Measurements from ENCODE around the gene RAB3B.
"Not testable (repeated sequence)": the region's sequence is repeated elsewhere in the genome, so short reads cannot be mapped to it uniquely, and the experiment has no call there.

Gene RAB3B

DNA sequence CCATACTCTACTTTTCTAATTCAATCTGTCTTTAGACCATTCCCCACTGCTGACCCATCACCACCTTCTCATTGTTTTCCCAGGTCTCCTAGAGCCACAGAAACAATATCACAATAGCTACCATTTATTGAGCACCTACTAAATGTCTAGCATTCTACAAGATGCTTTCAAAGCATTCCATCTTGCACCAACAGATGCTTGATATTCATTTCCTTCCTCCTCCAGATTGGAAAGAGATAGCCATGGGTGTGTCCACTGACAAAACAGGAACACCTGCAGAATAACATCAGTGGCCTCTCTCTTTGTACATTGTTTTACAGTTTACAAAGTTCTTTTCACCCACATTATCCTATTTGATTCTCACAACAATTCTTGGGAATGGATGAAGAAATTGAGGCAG is 2.2 kb downstream of the RAB3B start:
- DNase-seq = no peak

- no peak for DNase-seq
These were observed 3.8 kb downstream of the RAB3B start for GRCh38 chr1:51986718-51987117.

GRCh38 chr1:51982161-51982560 is 8.3 kb downstream of the RAB3B start:
- no peak for DNase-seq

DNA sequence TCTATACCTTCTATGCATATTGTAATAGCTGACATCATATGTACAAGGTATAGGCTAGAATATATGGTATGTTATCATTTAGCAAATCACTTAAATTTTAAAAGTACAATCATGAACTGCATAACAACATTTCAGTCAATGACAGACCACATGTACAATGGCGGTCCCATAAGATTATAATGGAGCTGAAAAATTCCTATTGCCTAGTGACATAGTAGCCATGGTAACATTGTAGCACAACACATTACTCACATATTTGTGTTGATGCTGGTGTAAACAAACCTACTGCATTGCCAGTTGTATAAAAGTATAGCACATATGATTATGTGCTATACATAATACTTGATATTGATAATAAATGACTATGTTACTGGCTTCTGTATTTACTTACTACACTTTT is 8.9 kb downstream of the RAB3B start:
- DNase-seq = no peak

DNA sequence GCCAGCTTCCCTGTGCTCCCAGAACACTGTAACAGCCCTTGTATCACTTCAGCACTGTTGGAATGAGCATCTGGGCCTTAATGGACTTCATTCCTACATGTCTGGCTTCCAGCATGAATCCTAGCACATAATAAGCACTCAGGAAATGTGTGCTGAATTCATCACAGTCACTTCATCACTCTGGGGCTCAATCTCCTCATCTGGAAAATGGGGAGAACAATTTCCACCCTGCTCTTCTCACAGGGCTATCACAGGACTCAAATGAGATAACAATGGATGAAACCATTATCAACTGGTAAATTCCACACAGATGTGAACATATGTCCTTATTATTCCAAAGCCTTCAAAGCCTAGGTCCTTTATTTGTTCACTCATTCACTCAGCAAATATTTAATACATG is 12.4 kb downstream of the RAB3B start:
- DNase-seq = no peak

- DNase-seq = peak; percentile 81
These were observed 13.5 kb downstream of the RAB3B start for GRCh38 chr1:51976846-51977602.

DNA sequence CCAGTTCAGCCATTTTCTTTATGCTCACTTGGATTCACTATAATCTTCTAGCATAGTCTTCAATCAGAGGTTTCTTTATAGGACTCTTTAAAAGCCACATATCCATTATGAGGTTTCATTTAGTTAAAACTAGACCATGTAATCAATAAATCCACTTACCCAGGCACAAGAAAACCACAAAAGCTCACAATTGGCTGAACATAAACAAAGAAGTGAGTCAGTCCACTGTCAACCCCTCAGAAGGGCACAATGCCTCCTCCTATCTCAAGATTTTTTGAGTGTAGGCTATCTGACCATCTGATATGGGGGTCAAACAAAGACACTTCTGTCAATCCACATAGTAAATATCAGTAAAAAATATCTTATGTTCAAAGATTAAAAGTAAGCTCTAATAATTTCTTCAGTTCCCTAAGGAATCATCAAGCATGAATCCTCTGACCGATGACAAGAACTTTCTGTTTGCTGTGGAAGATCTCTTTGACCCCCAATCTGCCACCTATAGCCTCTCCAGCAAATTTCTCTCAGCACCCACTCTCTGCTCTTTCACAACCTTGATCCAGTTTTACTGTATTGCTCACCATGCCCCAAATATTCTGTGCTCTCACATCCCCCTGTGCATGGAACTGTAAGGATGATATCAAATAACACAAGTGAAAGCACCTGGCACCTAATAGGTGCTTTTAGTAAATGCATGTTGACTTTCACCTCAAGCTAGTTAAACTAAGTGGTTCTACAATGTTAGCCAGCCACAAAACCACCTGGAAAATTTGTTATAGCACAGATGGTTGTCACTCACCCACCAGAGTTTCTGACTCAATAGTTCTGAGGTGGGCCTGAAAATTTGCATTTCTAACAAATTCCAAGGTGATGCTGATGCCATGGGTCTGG is 16.7 kb downstream of the RAB3B start:
- peak; percentile 82 for DNase-seq

- no peak for DNase-seq
These were observed 21.3 kb downstream of the RAB3B start for GRCh38 chr1:51969038-51969705.

- DNase-seq = no peak
These were observed 21.9 kb downstream of the RAB3B start for GRCh38 chr1:51968632-51969031.

GRCh38 chr1:51967213-51967791 is 23.2 kb downstream of the RAB3B start:
- DNase-seq = not testable (repeated sequence)

DNA sequence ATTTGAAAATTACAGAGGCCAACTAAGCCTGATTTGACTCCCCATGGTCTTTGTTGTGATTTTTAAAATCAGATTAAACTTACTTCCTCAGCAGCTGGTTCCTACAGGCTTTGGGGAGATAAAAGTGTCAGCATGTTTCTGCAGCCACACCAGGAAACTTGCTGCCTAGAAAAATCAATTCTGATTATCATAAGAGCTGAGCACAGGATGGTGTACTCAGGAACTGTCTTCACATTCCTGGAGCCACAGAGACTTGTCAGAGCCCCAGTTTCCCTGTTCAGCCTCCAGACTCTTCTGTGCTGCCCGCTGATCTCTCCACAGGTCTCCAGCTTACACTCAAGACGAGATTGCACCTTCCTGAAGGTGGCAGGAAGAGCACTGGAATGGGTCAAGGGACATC is 23.9 kb downstream of the RAB3B start:
- DNase-seq = no peak

DNA sequence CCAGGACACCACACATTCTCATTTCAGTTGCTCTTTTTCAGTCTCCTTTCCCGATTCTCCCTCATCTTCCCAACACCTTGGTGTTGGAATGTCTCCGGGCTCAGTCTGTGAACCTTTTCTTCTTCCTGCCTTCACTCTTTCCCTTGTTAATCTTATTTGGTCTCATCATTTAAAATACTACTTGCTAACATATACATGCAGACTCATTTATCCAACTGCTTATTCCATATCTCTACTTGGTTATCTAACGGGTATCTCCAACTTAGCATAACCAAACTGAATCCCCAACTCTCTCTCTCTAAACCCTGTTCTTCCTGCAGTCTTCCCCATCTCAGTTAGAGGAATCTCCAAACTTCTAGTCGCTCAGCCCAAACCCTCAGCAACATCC is 26.2 kb downstream of the RAB3B start:
- no peak for DNase-seq

- peak; percentile 81 for DNase-seq
These were observed 26.8 kb downstream of the RAB3B start for GRCh38 chr1:51963592-51964308.

GRCh38 chr1:51962486-51963356 is 27.8 kb downstream of the RAB3B start:
- DNase-seq = no peak

DNA sequence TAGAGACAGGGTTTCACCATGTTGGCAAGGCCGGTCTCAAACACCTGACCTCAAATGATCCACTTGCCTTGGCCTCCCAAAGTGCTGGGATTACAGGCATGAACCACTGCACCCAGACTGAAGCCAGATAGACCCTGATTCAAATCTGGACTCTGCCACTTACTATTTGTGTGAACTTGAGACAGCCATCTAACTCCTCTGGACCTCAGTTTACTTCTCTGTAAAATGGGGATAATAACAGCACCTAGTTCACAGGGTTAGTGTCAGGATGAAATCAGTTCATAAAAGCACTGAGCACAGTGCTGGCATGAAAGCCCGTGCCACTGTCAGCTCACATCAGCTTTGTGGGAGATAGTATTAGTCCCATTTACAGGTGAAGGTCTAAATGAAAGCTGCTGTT is 28.5 kb downstream of the RAB3B start:
- DNase-seq = no peak

DNA sequence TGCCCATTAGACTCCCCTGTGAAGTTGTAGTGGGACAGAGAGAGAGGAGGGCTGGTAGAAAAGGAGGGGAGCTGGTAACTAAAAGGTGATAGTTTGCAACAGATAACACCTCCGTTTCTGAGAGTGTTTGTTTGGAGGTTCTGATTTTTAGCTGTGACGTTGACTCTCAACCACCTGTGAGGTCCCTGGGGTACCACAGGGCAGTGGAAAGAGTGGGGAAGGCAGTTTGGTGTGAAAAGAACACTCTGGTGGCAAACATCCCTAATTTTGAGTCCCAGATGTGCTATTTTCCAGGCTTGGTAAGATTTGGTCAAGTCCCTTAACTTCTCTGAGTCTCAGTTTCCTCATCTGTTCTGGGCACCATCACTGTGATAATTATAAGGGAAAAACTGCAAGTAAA is 29.3 kb downstream of the RAB3B start:
- no peak for DNase-seq

DNA sequence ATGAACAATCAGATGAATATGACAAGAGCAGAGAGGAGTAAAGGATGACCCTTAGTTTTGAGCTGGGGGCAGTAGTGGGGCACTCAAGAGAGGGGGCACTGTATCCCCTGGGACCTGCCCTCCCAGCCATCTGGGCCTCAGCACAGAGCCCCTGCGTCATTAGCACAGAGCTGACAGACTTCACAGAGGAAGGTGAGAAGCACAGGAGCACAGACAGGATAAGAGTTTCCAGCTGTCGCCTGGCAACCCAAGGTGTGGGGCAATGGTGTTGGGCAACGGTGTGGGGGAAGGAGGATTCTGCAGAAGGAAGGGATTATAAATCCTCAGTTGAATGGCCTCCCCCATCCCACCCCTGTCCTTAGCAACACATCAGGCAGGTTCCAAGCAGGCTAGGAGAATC is 30.2 kb downstream of the RAB3B start:
- peak; percentile 72 for DNase-seq

- no peak for DNase-seq
These were observed 31.7 kb downstream of the RAB3B start for GRCh38 chr1:51958824-51959223.

- peak; percentile 64 for DNase-seq
These were observed 32.9 kb downstream of the RAB3B start for GRCh38 chr1:51957618-51958017.

DNA sequence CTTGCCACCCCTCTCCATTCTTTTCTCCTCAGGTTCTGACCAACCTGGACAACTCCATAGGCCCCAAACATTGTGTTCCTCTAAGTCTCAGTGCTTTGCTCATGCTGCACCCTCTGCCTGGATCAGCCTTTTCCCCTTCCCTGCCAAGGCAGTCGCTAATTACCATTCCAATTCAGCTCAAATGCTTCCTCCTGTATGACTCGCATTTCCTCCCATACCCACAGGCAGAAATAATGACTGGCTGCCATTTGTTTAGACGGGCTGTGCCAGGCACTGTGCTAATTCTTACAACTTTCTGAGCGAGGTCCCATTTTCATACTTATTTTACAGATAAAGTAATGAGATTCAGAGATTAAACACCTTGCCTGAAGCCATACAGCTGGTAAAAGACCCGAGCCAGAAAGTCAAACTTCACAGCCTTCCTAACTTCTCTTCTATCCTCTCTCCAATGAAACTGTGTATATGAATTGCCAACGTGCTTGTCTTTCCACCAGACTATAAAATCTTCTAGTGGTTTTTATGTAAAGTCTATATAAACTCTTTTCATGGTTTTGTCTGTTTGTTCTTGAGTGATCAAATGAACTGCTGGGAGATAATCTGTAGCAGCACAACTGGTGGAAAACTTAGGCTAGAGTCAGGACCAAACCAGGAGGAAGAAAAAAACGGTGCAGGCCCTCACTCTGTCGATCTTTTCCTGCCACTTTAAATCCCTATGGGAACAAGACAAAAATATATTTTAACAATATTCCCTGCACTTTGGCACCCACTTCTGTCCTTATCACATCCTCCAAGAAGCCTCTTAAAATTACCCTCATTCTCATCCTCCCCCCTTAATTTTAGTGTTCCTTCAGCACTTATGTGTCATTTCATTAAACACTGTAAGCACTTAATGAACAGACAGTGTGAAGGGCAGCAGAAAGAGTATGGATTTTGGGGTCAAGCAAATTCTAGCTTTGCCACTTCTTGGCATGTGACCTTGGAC is 33.7 kb downstream of the RAB3B start:
- DNase-seq = peak; percentile 96

Data from NCI-H2029 treated with DMSO at 0.1 percent for 48 hours (cell line).